Measurements from ENCODE around the gene TAX1BP3.

Gene TAX1BP3

GRCh38 chr17:3668279-3669084 lies at the start of gene TAX1BP3, which contains the start of gene EMC6 (continued):
- TF ChIP-seq, protein P1, sequence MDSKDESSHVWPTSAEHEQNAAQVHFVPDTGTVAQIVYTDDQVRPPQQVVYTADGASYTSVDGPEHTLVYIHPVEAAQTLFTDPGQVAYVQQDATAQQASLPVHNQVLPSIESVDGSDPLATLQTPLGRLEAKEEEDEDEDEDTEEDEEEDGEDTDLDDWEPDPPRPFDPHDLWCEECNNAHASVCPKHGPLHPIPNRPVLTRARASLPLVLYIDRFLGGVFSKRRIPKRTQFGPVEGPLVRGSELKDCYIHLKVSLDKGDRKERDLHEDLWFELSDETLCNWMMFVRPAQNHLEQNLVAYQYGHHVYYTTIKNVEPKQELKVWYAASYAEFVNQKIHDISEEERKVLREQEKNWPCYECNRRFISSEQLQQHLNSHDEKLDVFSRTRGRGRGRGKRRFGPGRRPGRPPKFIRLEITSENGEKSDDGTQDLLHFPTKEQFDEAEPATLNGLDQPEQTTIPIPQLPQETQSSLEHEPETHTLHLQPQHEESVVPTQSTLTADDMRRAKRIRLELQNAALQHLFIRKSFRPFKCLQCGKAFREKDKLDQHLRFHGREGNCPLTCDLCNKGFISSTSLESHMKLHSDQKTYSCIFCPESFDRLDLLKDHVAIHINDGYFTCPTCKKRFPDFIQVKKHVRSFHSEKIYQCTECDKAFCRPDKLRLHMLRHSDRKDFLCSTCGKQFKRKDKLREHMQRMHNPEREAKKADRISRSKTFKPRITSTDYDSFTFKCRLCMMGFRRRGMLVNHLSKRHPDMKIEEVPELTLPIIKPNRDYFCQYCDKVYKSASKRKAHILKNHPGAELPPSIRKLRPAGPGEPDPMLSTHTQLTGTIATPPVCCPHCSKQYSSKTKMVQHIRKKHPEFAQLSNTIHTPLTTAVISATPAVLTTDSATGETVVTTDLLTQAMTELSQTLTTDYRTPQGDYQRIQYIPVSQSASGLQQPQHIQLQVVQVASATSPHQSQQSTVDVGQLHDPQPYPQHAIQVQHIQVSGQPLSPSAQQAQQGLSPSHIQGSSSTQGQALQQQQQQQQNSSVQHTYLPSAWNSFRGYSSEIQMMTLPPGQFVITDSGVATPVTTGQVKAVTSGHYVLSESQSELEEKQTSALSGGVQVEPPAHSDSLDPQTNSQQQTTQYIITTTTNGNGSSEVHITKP (tag by site-specific recombination; IDR thresholded peaks at IDR 0.05), result no peak; the same call in 1 of the 2 replicates
- TF ChIP-seq SP2 (tag by site-specific recombination; IDR thresholded peaks at IDR 0.05) (peak; percentile 77), GLIS2 (tag by site-specific recombination; IDR thresholded peaks at IDR 0.05) (peak; percentile 89), ZNF623 (tag by site-specific recombination; IDR thresholded peaks at IDR 0.05) (no peak), ZNF660 (tag by site-specific recombination; IDR thresholded peaks at IDR 0.05) (peak; percentile 37; the same call in 1 of the 2 replicates), SP3 (tag by site-specific recombination; IDR thresholded peaks at IDR 0.05) (peak; percentile 87), GLI4 (tag by site-specific recombination; IDR thresholded peaks at IDR 0.05) (no peak), ZNF776 (tag by site-specific recombination; IDR thresholded peaks at IDR 0.05; ENCODE audit: borderline replicate concordance) (no peak), ZBTB20 (tag by site-specific recombination; IDR thresholded peaks at IDR 0.05) (peak; percentile 64; the same call in 1 of the 2 replicates), ZNF600 (tag by site-specific recombination; IDR thresholded peaks at IDR 0.05) (peak; percentile 85), ZNF155 (tag by site-specific recombination; IDR thresholded peaks at IDR 0.05) (no peak), HOXC10 (CRISPR knock-in tag; IDR thresholded peaks at IDR 0.05) (no peak), ZNF571 (tag by site-specific recombination; IDR thresholded peaks at IDR 0.05) (no peak), KLF10 (tag by site-specific recombination; IDR thresholded peaks at IDR 0.05) (no peak), MYNN (tag by site-specific recombination; IDR thresholded peaks at IDR 0.05; ENCODE audit: borderline replicate concordance) (no peak), TCF7L2 (IDR thresholded peaks at IDR 0.05; ENCODE audit: borderline replicate concordance, low read depth, low read length) (no peak), ZNF670 (tag by site-specific recombination; IDR thresholded peaks at IDR 0.05; ENCODE audit: low read depth) (no peak), ZNF223 (tag by site-specific recombination; IDR thresholded peaks at IDR 0.05) (no peak), ZNF140 (tag by site-specific recombination; IDR thresholded peaks at IDR 0.05) (no peak), ZBTB10 (tag by site-specific recombination; IDR thresholded peaks at IDR 0.05) (peak; percentile 83), ZBTB17 (tag by site-specific recombination; IDR thresholded peaks at IDR 0.05) (peak; percentile 84), SP7 (tag by site-specific recombination; IDR thresholded peaks at IDR 0.05) (peak; percentile 27; the same call in 1 of the 2 replicates), ZNF529 (tag by site-specific recombination; IDR thresholded peaks at IDR 0.05; ENCODE audit: insufficient replicate concordance) (no peak), PRDM6 (tag by site-specific recombination; IDR thresholded peaks at IDR 0.05) (no peak)
- TF ChIP-seq, protein P2, sequence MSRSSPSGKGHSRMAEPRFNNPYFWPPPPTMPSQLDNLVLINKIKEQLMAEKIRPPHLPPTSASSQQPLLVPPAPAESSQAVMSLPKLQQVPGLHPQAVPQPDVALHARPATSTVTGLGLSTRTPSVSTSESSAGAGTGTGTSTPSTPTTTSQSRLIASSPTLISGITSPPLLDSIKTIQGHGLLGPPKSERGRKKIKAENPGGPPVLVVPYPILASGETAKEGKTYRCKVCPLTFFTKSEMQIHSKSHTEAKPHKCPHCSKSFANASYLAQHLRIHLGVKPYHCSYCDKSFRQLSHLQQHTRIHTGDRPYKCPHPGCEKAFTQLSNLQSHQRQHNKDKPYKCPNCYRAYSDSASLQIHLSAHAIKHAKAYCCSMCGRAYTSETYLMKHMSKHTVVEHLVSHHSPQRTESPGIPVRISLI (tag by site-specific recombination; IDR thresholded peaks at IDR 0.05), result no peak
- TF ChIP-seq, protein P3, sequence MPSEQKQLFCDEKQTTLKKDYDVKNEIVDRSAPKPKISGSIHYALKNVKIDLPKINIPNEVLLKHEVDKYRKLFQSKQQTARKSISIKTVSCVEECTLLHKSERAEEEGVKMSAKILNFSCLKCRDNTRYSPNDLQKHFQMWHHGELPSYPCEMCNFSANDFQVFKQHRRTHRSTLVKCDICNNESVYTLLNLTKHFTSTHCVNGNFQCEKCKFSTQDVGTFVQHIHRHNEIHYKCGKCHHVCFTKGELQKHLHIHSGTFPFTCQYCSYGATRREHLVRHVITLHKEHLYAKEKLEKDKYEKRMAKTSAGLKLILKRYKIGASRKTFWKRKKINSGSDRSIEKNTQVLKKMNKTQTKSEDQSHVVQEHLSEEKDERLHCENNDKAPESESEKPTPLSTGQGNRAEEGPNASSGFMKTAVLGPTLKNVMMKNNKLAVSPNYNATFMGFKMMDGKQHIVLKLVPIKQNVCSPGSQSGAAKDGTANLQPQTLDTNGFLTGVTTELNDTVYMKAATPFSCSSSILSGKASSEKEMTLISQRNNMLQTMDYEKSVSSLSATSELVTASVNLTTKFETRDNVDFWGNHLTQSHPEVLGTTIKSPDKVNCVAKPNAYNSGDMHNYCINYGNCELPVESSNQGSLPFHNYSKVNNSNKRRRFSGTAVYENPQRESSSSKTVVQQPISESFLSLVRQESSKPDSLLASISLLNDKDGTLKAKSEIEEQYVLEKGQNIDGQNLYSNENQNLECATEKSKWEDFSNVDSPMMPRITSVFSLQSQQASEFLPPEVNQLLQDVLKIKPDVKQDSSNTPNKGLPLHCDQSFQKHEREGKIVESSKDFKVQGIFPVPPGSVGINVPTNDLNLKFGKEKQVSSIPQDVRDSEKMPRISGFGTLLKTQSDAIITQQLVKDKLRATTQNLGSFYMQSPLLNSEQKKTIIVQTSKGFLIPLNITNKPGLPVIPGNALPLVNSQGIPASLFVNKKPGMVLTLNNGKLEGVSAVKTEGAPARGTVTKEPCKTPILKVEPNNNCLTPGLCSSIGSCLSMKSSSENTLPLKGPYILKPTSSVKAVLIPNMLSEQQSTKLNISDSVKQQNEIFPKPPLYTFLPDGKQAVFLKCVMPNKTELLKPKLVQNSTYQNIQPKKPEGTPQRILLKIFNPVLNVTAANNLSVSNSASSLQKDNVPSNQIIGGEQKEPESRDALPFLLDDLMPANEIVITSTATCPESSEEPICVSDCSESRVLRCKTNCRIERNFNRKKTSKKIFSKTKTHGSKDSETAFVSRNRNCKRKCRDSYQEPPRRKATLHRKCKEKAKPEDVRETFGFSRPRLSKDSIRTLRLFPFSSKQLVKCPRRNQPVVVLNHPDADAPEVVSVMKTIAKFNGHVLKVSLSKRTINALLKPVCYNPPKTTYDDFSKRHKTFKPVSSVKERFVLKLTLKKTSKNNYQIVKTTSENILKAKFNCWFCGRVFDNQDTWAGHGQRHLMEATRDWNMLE (tag by site-specific recombination; conservative IDR thresholded peaks at IDR 0.05; ENCODE audit: low read depth), result no peak

All from HEK293 (cell line).